Measurements from ENCODE around the gene COL5A1. TPM values are rescaled to one million over a fixed set of nuclear protein-coding genes. Genes with fewer than 3 reads are reported as not detected.

Gene COL5A1
- total RNA-seq, 4 donors from 2014 or later, result 51.9 to 78.3 (median 62.4) TPM

DNA sequence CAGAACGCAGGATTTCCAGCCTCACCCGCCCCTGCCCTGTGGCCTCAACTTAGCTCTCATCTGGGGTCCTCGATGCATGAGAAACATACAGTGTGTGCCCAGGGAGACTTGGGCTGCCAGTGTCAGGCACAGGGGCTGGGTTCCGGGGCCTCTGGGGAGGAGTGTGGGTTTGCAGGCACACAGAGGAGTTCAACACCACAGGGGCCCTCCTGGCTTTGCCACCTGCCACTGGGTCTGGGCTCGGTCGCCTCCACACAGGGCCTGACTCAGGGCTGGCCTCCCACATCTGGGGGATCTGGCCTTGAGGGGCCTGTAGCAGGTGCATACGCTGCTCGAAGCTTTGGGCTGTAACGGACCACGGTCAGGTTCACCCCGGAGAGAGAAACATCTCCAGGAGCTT lies 111.6 kb downstream of the COL5A1 start:
- H3K36me3 ChIP-seq, result peaks cover 0 to 92% (median 0%) of the 10 kb centered on the region in 3 donors
- no peak for DNase-seq (ENCODE audit: low spot score in 2 of 2)

GRCh38 chr9:134755221-134755907 lies 113.8 kb downstream of the COL5A1 start:
- Histone ChIP-seq H3K27me3 (no peaks in the 10 kb centered on the region), H3K27ac (no peak overlapping the region), H3K4me3 (no peak overlapping the region), H3K4me1 (no peaks in the 10 kb centered on the region), H3K9me3 (no peaks in the 10 kb centered on the region), H3K36me3 (peaks cover 0 to 99% (median 0%) of the 10 kb centered on the region in 3 donors)
- TF ChIP-seq EP300 (IDR thresholded peaks at IDR 0.05) (no peak), POLR2A (IDR thresholded peaks at IDR 0.05) (no peak)
- TF ChIP-seq, protein P1, sequence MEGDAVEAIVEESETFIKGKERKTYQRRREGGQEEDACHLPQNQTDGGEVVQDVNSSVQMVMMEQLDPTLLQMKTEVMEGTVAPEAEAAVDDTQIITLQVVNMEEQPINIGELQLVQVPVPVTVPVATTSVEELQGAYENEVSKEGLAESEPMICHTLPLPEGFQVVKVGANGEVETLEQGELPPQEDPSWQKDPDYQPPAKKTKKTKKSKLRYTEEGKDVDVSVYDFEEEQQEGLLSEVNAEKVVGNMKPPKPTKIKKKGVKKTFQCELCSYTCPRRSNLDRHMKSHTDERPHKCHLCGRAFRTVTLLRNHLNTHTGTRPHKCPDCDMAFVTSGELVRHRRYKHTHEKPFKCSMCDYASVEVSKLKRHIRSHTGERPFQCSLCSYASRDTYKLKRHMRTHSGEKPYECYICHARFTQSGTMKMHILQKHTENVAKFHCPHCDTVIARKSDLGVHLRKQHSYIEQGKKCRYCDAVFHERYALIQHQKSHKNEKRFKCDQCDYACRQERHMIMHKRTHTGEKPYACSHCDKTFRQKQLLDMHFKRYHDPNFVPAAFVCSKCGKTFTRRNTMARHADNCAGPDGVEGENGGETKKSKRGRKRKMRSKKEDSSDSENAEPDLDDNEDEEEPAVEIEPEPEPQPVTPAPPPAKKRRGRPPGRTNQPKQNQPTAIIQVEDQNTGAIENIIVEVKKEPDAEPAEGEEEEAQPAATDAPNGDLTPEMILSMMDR (IDR thresholded peaks at IDR 0.05), result no peak
- WGBS, 2 donors, result 86 to 90% methylated on average over 14 of the region's 14 CpGs
- DNase-seq (ENCODE audit: low spot score in 2 of 2), result no peak

More for the DNA sequence above, 111.6 kb downstream of the COL5A1 start:
- H3K4me1 ChIP-seq, result peaks cover 0 to 6% (median 0%) of the 10 kb centered on the region in 4 donors
- H3K9me3 ChIP-seq, result no peaks in the 10 kb centered on the region
- WGBS, 2 donors, result 88 to 98% methylated on average over 6 to 11 of the region's 11 CpGs
- TF ChIP-seq EP300 (IDR thresholded peaks at IDR 0.05), result no peak
- TF ChIP-seq, protein P1 (IDR thresholded peaks at IDR 0.05), result no peak
- no peak for TF ChIP-seq POLR2A (IDR thresholded peaks at IDR 0.05)
- no peak overlapping the region for H3K27ac ChIP-seq
- H3K4me3 ChIP-seq, result no peak overlapping the region
- H3K27me3 ChIP-seq, result no peaks in the 10 kb centered on the region

- Histone ChIP-seq H3K27me3 (no peaks in the 10 kb centered on the region), H3K9me3 (no peaks in the 10 kb centered on the region), H3K27ac (no peak overlapping the region), H3K4me1 (no peaks in the 10 kb centered on the region), H3K36me3 (peaks cover 0 to 99% (median 0%) of the 10 kb centered on the region in 3 donors), H3K4me3 (no peak overlapping the region)
- no peak for DNase-seq (ENCODE audit: low spot score in 2 of 2)
- WGBS, 2 donors, result 86 to 87% methylated on average over 8 to 9 of the region's 10 CpGs
- TF ChIP-seq, protein P1 (IDR thresholded peaks at IDR 0.05), result no peak
- TF ChIP-seq EP300 (IDR thresholded peaks at IDR 0.05), result no peak
- TF ChIP-seq POLR2A (IDR thresholded peaks at IDR 0.05), result no peak
These were observed 114.5 kb downstream of the COL5A1 start for GRCh38 chr9:134756098-134756497.

DNA sequence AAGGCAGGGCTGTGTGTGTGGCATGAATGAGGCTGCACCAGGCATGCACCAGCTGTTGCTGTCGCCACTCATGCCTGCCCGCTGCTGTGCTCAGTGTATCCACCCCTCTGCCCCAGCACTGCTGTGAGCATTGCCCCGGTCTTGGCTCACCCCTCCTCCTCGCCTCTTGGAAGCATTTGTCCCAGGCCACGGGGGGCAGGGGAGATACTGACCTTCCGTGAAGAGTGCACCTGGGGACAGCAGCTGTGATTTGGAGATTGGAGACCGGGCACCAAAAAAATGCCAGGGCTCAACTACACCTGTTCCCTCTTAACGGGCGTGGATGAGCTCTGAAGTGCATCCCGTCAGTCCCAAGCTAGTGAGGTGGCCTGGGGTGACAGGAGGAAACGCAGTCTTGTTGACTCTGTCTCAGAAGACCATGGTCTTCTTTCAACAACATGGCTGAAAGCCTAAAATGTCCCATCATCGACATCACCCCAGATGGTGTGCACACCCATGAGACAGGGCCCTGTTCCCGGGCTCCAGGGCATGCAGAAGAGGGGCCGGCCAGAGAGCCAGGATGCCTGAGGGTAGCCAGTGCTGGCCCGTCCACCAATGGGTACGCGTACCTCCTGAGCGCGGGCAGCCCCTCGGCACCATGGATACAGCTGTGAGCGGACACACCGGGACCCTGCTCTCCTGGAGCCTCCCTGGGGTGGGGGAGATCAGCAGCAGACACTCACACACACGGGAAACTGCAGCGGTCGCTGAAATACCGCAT lies 115.8 kb downstream of the COL5A1 start:
- TF ChIP-seq POLR2A (IDR thresholded peaks at IDR 0.05) (no peak), EP300 (IDR thresholded peaks at IDR 0.05) (no peak)
- TF ChIP-seq, protein P1 (IDR thresholded peaks at IDR 0.05), result no peak
- Histone ChIP-seq H3K27me3 (no peaks in the 10 kb centered on the region), H3K9me3 (no peaks in the 10 kb centered on the region), H3K4me1 (no peaks in the 10 kb centered on the region), H3K4me3 (no peak overlapping the region), H3K36me3 (peaks cover 0 to 99% (median 0%) of the 10 kb centered on the region in 3 donors), H3K27ac (no peak overlapping the region)
- 89 to 91% methylated on average over 19 to 25 of the region's 26 CpGs for WGBS, 2 donors
- no peak for DNase-seq (ENCODE audit: low spot score in 2 of 2)

Data from tibial nerve (tissue), 4 donors.